Stomach (tissue), 9 donors: ENCODE measurements around the gene BCAS1. TPM values are rescaled to one million over a fixed set of nuclear protein-coding genes. Genes with fewer than 3 reads are reported as not detected.

Experiments
- DNase-seq, 2 donors: peaks; one replicate each; pipeline versions ENCODE4 v3.0.0 to v3.0.0-alpha.2; 2013 to 2019
- H3K27ac ChIP-seq, 5 donors: fragments of 200-600 bp in 4 of 5; sonication (generic) in 4 of 5; one replicate each; pipeline ENCODE4 v1.5.1; 2013 to 2019; ENCODE audit warnings: mild to moderate bottlenecking in 1 of 5, moderate library complexity in 1 of 5
- H3K27me3 ChIP-seq, 3 donors: fragments of 200-600 bp; sonication (generic); one replicate each; pipeline ENCODE4 v1.5.1; 2017 to 2019; ENCODE audit warnings: mixed run types in 1 of 3
- H3K36me3 ChIP-seq, 4 donors: fragments of 200-600 bp; sonication (generic); 1 replicate in 3 of 4; 2 replicates in 1 of 4; pipeline ENCODE4 v1.5.1; 2016 to 2019
- H3K4me1 ChIP-seq, 4 donors: fragments of 200-600 bp; sonication (generic); one replicate each; pipeline ENCODE4 v1.5.1; 2016 to 2019
- H3K4me3 ChIP-seq, 4 donors: fragments of 200-600 bp; sonication (generic) in 3 of 4; one replicate each; pipeline ENCODE4 v1.5.1; 2016 to 2019; ENCODE audit warnings: mild to moderate bottlenecking in 1 of 4
- H3K9me3 ChIP-seq, 4 donors: fragments of 200-600 bp; sonication (generic); one replicate each; pipeline ENCODE4 v1.5.1; 2016 to 2019
- CTCF ChIP-seq, 7 experiments: fragments of 450-650 bp in 4 of 7; fragments of 200-600 bp in 3 of 7; sonication (generic) in 3 of 7; IDR thresholded peaks; one replicate each; pipeline ENCODE4 v1.5.1; 2016 to 2019; ENCODE audit warnings: antibody characterized with exemption in 7 of 7, control low read depth in 2 of 7, mild to moderate bottlenecking in 1 of 7
- EP300 ChIP-seq: sonication (generic); formaldehyde crosslinking; IDR thresholded peaks from one replicate; pipeline ENCODE4 v1.6.1; 2017; ENCODE audit warnings: antibody characterized with exemption
- POLR2A ChIP-seq, 4 donors: fragments of 450-650 bp; IDR thresholded peaks; one replicate each; pipeline ENCODE4 v1.6.1; 2016; ENCODE audit warnings: antibody characterized with exemption in 4 of 4, control low read depth in 2 of 4, mild to moderate bottlenecking in 1 of 4, moderate library complexity in 1 of 4
- POLR2AphosphoS5 ChIP-seq, 3 donors: sonication (generic); formaldehyde crosslinking; IDR thresholded peaks; one replicate each; pipeline ENCODE4 v1.6.1; 2016; ENCODE audit warnings: antibody characterized with exemption in 3 of 3
- WGBS, 5 donors: extraction: QIAGEN DNeasy Blood & Tissue Kit in 3 of 5; methylation state at CpG; one replicate each; pipeline versions ENCODE4 v1.1.5 to v1.1.7; 2013 to 2018; 5-methylcytosine and 5-hydroxymethylcytosine counted together
- intact Hi-C: fragments of 100-400 bp; cut with DNase I; formaldehyde crosslinking; loops from one replicate; pipeline ENCODE4 v1.15.1; 2023; ENCODE audit warnings: low total_unique reads
- polyA plus RNA-seq, 3 donors: library from polyadenylated mRNA; stranded (reverse); fragments of 200-250 nt; gene quantifications; one replicate each; pipeline ENCODE4 v1.2.3, GENCODE V29; 2013
- total RNA-seq, 5 donors: library from RNA; depleted of rRNA; stranded (reverse); fragments of >200 nt; gene quantifications; one replicate each; pipeline versions ENCODE4 v1.1.0 to v1.2.3, GENCODE V29; 2014 to 2016
- donor health status: healthy with polysubstance abuse.
- donor health status: Bipolar disorder and iron deficiency.
- donor health status: healthy.

The BCAS1 gene
- total and polyA plus RNA-seq, 8 donors, result 6.3 to 145 (median 84.6) TPM

- H3K27me3 ChIP-seq, result no peaks in the 10 kb centered on the region
- H3K27ac ChIP-seq, result no peak overlapping the region
- DNase-seq, result peak in 1 of 2 donors; percentile 34
- no peak overlapping the region for H3K4me3 ChIP-seq
- intact Hi-C loops, result no loop called here
- H3K36me3 ChIP-seq, result peaks cover 0 to 3% (median 0%) of the 10 kb centered on the region in 4 donors
- WGBS, 5 donors, result 83 to 89% (median 85%) methylated on average over 9 of the region's 9 CpGs
- no peak for TF ChIP-seq POLR2AphosphoS5 (IDR thresholded peaks at IDR 0.05)
- H3K4me1 ChIP-seq, result no peaks in the 10 kb centered on the region
- no peaks in the 10 kb centered on the region for H3K9me3 ChIP-seq
These were observed 79.5 kb downstream of the BCAS1 start for GRCh38 chr20:53990768-53991450.

- intact Hi-C loops, result no loop called here
- 82 to 91% (median 85%) methylated on average over 2 of the region's 2 CpGs for WGBS, 5 donors
- DNase-seq, result no peak
- H3K27ac ChIP-seq, result no peak overlapping the region
- H3K4me1 ChIP-seq, result no peaks in the 10 kb centered on the region
- TF ChIP-seq POLR2A (IDR thresholded peaks at IDR 0.05) (no peak), CTCF (IDR thresholded peaks at IDR 0.05) (no peak), POLR2AphosphoS5 (IDR thresholded peaks at IDR 0.05) (no peak), EP300 (no peak)
- peaks cover 0 to 3% (median 0%) of the 10 kb centered on the region in 4 donors for H3K36me3 ChIP-seq
- no peaks in the 10 kb centered on the region for H3K27me3 ChIP-seq
- H3K4me3 ChIP-seq, result no peak overlapping the region
- H3K9me3 ChIP-seq, result no peaks in the 10 kb centered on the region
These were observed 80.4 kb downstream of the BCAS1 start for GRCh38 chr20:53990003-53990402.

DNA sequence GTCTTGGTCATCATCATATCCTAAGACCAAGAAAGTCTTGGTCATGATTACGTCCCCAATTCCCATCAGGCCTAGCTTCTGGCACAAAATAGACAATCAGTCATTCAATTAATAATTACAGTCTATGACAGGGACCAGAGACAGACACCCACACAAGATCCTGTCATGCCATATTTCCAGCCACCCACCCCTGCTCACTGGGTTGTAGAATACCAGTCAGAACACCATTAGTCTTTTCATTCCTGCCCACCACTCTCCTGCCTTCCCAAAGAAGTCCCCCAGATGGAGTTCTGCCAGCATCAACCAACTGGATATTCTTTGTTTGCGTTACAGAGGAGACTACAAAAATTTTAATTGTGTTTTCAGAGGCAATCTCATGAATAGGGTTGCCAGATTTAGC lies 81.0 kb downstream of the BCAS1 start:
- Histone ChIP-seq H3K27me3 (no peaks in the 10 kb centered on the region), H3K9me3 (no peaks in the 10 kb centered on the region), H3K27ac (no peak overlapping the region), H3K36me3 (peaks cover 0 to 3% (median 2%) of the 10 kb centered on the region in 4 donors), H3K4me1 (no peaks in the 10 kb centered on the region), H3K4me3 (no peak overlapping the region)
- DNase-seq, result no peak
- WGBS, 5 donors, result 87 to 93% (median 91%) methylated on average over 2 of the region's 2 CpGs
- intact Hi-C loops, result no loop called here
- TF ChIP-seq EP300, result no peak
- TF ChIP-seq POLR2A (IDR thresholded peaks at IDR 0.05), result no peak

DNA sequence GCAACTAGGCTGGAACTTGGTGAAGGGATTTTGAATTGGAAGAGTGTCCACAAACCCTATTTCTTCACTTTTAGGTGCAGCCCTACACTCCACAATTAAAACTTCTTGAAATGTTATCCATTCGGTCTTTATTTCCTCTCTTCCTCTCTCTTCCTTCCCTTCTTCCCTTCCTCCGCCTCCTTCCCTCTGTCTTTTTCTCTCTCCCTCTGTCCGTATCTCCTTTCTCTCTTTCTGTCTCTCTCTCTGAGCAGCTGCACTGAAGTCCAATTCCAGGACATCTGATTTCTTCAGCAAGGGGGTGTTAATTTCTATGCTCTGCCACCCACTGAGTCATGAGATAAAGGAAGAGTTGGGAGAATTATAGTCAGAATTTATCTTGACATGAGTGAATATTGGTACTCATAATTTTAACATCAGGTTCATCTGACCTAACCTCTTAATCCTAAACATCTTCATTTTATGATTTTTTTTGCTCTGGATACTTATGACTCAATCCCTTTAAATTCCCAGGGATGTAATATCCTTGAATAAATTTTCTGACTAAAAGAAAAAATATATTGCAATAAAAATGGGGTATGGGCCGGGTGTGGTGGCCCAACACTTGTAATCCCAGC lies 84.2 kb downstream of the BCAS1 start:
- Histone ChIP-seq H3K27me3 (no peaks in the 10 kb centered on the region), H3K27ac (no peak overlapping the region), H3K9me3 (no peaks in the 10 kb centered on the region), H3K36me3 (peaks cover 0 to 11% (median 6%) of the 10 kb centered on the region in 4 donors), H3K4me3 (no peak overlapping the region), H3K4me1 (no peaks in the 10 kb centered on the region)
- intact Hi-C loops, result no loop called here
- WGBS, 5 donors, result 87 to 91% (median 90%) methylated on average over 4 of the region's 4 CpGs
- TF ChIP-seq POLR2AphosphoS5 (IDR thresholded peaks at IDR 0.05), result no peak
- no peak for DNase-seq

DNA sequence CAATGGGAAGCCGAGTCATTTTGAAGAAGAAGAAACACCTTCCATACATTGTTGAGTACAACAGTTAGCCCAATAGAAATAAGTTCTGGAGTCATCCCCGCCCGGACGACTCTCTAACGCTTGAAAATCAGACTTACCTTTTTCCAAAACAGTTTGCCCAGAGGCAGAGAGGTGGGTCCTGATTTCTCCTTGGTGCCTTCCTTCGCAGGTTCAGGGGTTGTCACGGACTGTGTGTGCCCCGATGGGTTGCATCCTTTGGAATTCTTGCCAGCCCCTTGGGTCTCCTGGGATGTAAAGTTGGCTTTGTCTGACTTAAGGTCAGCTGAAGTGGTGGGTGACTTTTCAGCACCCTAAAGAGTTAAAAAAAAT lies 85.3 kb downstream of the BCAS1 start:
- Histone ChIP-seq H3K27ac (no peak overlapping the region), H3K4me1 (peaks cover 0 to 7% (median 3%) of the 10 kb centered on the region in 4 donors), H3K27me3 (no peaks in the 10 kb centered on the region), H3K36me3 (peaks cover 0 to 11% (median 6%) of the 10 kb centered on the region in 4 donors), H3K9me3 (no peaks in the 10 kb centered on the region), H3K4me3 (no peak overlapping the region)
- intact Hi-C loops, result no loop called here
- no peak for DNase-seq
- 95 to 99% (median 96%) methylated on average over 8 of the region's 8 CpGs for WGBS, 5 donors
- TF ChIP-seq POLR2A (IDR thresholded peaks at IDR 0.05) (no peak), EP300 (no peak)

- no peak overlapping the region for H3K27ac ChIP-seq
- H3K9me3 ChIP-seq, result no peaks in the 10 kb centered on the region
- H3K4me1 ChIP-seq, result peaks cover 0 to 10% (median 5%) of the 10 kb centered on the region in 4 donors
- intact Hi-C loops, result no loop called here
- peaks cover 0 to 11% (median 6%) of the 10 kb centered on the region in 4 donors for H3K36me3 ChIP-seq
- DNase-seq, result peak in 1 of 2 donors; percentile 19
- 60 to 76% (median 66%) methylated on average over 6 of the region's 6 CpGs for WGBS, 5 donors
- no peak for TF ChIP-seq EP300
- no peak for TF ChIP-seq CTCF (IDR thresholded peaks at IDR 0.05)
- no peaks in the 10 kb centered on the region for H3K27me3 ChIP-seq
- no peak overlapping the region for H3K4me3 ChIP-seq
These were observed 85.8 kb downstream of the BCAS1 start for GRCh38 chr20:53984356-53985149.
